Keratinocyte (primary cell): Measurements from ENCODE around the gene MIS12. TPM values are rescaled to one million over a fixed set of nuclear protein-coding genes. Genes with fewer than 3 reads are reported as not detected.

Source experiments
- DNase-seq: peaks from one replicate; pipeline ENCODE4 v3.0.0-alpha.2; 2011; ENCODE audit warnings: low read depth, missing footprints, low spot score
- FAIRE-seq: peaks from 2 replicates; lab custom pipeline; 2011; peaks lifted over from hg19 to GRCh38; lab: Jason Lieb, UNC
- H2AFZ ChIP-seq: 2 replicates; pipeline ENCODE4 v1.6.0; 2012; ENCODE audit warnings: low read length, control low read depth, inconsistent platforms; ENCODE audit not compliant: control insufficient read depth
- H3K27ac ChIP-seq: 2 replicates; pipeline ENCODE4 v1.5.1; 2011; ENCODE audit warnings: low read length; ENCODE audit not compliant: control insufficient read depth, insufficient read depth
- H3K27me3 ChIP-seq: 3 replicates; pipeline ENCODE4 v1.6.0; 2011; ENCODE audit warnings: low read length; ENCODE audit not compliant: control insufficient read depth, insufficient read depth; ENCODE audit errors: extremely low read depth
- H3K36me3 ChIP-seq, 2 experiments: 2 replicates in 1 of 2; 3 replicates in 1 of 2; pipeline ENCODE4 v1.5.1; 2011; ENCODE audit warnings: low read length in 2 of 2, mild to moderate bottlenecking in 1 of 2; ENCODE audit not compliant: control insufficient read depth in 2 of 2, insufficient read depth in 2 of 2; ENCODE audit errors: extremely low read depth in 1 of 2
- H3K4me1 ChIP-seq: 3 replicates; pipeline ENCODE4 v1.5.1; 2011; ENCODE audit warnings: low read length; ENCODE audit not compliant: control insufficient read depth, insufficient read depth; ENCODE audit errors: extremely low read depth
- H3K4me2 ChIP-seq: 3 replicates; pipeline ENCODE4 v1.6.0; 2011; ENCODE audit warnings: low read depth, low read length; ENCODE audit not compliant: control insufficient read depth, insufficient read depth; ENCODE audit errors: extremely low read depth
- H3K4me3 ChIP-seq, 3 experiments: fragments of 200-600 bp in 1 of 3; sonication (generic) in 1 of 3; 2 replicates in 2 of 3; 3 replicates in 1 of 3; pipeline ENCODE4 v1.5.1; 2011 to 2016; ENCODE audit warnings: low read length in 3 of 3, mild to moderate bottlenecking in 3 of 3, control low read depth in 2 of 3, inconsistent platforms in 1 of 3, low read depth in 1 of 3, mixed read lengths in 1 of 3, mixed run types in 1 of 3, moderate library complexity in 1 of 3; ENCODE audit not compliant: control insufficient read depth in 2 of 3, insufficient read depth in 2 of 3; ENCODE audit errors: extremely low read depth in 1 of 3
- H3K79me2 ChIP-seq: 2 replicates; pipeline ENCODE4 v1.6.0; 2012; ENCODE audit warnings: low read length; ENCODE audit not compliant: control insufficient read depth, insufficient read depth
- H3K9ac ChIP-seq: 3 replicates; pipeline ENCODE4 v1.6.0; 2011; ENCODE audit warnings: low read length; ENCODE audit not compliant: control insufficient read depth, insufficient read depth; ENCODE audit errors: extremely low read depth
- H3K9me1 ChIP-seq: 3 replicates; pipeline ENCODE4 v1.6.0; 2011; ENCODE audit warnings: low read length; ENCODE audit not compliant: control insufficient read depth, insufficient read depth; ENCODE audit errors: extremely low read depth
- H3K9me3 ChIP-seq: 2 replicates; pipeline ENCODE4 v1.5.1; 2012; ENCODE audit warnings: low read depth, low read length; ENCODE audit not compliant: control insufficient read depth
- H4K20me1 ChIP-seq: 3 replicates; pipeline ENCODE4 v1.6.0; 2011; ENCODE audit warnings: low read length; ENCODE audit not compliant: control insufficient read depth, insufficient read depth; ENCODE audit errors: extremely low read depth
- EZH2 ChIP-seq: IDR thresholded peaks from one replicate; pipeline ENCODE4 v1.6.1; 2012; ENCODE audit warnings: inconsistent platforms, mild to moderate bottlenecking, low read length, moderate library complexity
- dilution Hi-C: fragments of 300-500 bp; cut with MboI; formaldehyde crosslinking; loops from one replicate; pipeline ENCODE4 v1.7.0; 2020; ENCODE audit warnings: low sequenced_read_pairs; ENCODE audit not compliant: extremely low pct_ligation_motif_present
- polyA plus RNA-seq, 5 experiments: library from polyadenylated mRNA; depleted of rRNA in 3 of 5; stranded (reverse) in 3 of 5; stranded (forward) in 1 of 5; unstranded in 1 of 5; fragments of >200 nt; gene quantifications; 1 replicate in 1 of 5; 2 replicates in 3 of 5; 3 replicates in 1 of 5; pipeline versions ENCODE4 v1.2.1 to v1.2.3, GENCODE V29; 2011 to 2012; ENCODE audit warnings: missing spikeins in 2 of 5, low read depth in 1 of 5, low replicate concordance in 1 of 5
- TF ChIP-seq, protein P1 (sequence below), 3 experiments: IDR thresholded peaks in 1 of 3; conservative IDR thresholded peaks in 1 of 3; optimal IDR thresholded peaks in 1 of 3; 2 replicates in 2 of 3; 3 replicates in 1 of 3; pipeline versions ENCODE3 to v1.5.1; 2011; ENCODE audit warnings: low read length in 3 of 3, mild to moderate bottlenecking in 3 of 3, moderate library complexity in 2 of 3, control low read depth in 1 of 3, inconsistent platforms in 1 of 3; ENCODE audit not compliant: insufficient read depth in 2 of 3; ENCODE audit errors: extremely low read depth in 1 of 3

MIS12 gene
- polyA plus RNA-seq, 1 donor (not counting 4 experiments of a cell fraction or from before 2014, with no cell fraction given): 20.6 TPM

- no peaks in the 10 kb centered on the region for H3K27me3 ChIP-seq
- DNase-seq (no peak), FAIRE-seq (no peak)
- dilution Hi-C loops: no loop called here
- no peak overlapping the region for H3K4me3 ChIP-seq
- no peak overlapping the region for H2AFZ ChIP-seq
- TF ChIP-seq, protein P1, sequence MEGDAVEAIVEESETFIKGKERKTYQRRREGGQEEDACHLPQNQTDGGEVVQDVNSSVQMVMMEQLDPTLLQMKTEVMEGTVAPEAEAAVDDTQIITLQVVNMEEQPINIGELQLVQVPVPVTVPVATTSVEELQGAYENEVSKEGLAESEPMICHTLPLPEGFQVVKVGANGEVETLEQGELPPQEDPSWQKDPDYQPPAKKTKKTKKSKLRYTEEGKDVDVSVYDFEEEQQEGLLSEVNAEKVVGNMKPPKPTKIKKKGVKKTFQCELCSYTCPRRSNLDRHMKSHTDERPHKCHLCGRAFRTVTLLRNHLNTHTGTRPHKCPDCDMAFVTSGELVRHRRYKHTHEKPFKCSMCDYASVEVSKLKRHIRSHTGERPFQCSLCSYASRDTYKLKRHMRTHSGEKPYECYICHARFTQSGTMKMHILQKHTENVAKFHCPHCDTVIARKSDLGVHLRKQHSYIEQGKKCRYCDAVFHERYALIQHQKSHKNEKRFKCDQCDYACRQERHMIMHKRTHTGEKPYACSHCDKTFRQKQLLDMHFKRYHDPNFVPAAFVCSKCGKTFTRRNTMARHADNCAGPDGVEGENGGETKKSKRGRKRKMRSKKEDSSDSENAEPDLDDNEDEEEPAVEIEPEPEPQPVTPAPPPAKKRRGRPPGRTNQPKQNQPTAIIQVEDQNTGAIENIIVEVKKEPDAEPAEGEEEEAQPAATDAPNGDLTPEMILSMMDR (optimal IDR thresholded peaks at IDR 0.05 in 1 of 3, IDR thresholded peaks at IDR 0.05 in 1 of 3, conservative IDR thresholded peaks at IDR 0.05 in 1 of 3; ENCODE audit: extremely low read depth in 1 of 3, insufficient read depth in 2 of 3, low read length in 3 of 3): no peak
- TF ChIP-seq EZH2: no peak
- H4K20me1 ChIP-seq: no peaks in the 10 kb centered on the region
- no peak overlapping the region for H3K27ac ChIP-seq
- no peak overlapping the region for H3K9ac ChIP-seq
- H3K9me1 ChIP-seq: no peaks in the 10 kb centered on the region
- H3K79me2 ChIP-seq: no peaks in the 10 kb centered on the region
- no peaks in the 10 kb centered on the region for H3K9me3 ChIP-seq
- no peak overlapping the region for H3K4me2 ChIP-seq
- peaks cover 41 to 52% of the 10 kb centered on the region in 2 experiments for H3K36me3 ChIP-seq
- H3K4me1 ChIP-seq: no peaks in the 10 kb centered on the region
Observed at GRCh38 chr17:5532581-5532980, 46.2 kb downstream of the MIS12 start.

DNA sequence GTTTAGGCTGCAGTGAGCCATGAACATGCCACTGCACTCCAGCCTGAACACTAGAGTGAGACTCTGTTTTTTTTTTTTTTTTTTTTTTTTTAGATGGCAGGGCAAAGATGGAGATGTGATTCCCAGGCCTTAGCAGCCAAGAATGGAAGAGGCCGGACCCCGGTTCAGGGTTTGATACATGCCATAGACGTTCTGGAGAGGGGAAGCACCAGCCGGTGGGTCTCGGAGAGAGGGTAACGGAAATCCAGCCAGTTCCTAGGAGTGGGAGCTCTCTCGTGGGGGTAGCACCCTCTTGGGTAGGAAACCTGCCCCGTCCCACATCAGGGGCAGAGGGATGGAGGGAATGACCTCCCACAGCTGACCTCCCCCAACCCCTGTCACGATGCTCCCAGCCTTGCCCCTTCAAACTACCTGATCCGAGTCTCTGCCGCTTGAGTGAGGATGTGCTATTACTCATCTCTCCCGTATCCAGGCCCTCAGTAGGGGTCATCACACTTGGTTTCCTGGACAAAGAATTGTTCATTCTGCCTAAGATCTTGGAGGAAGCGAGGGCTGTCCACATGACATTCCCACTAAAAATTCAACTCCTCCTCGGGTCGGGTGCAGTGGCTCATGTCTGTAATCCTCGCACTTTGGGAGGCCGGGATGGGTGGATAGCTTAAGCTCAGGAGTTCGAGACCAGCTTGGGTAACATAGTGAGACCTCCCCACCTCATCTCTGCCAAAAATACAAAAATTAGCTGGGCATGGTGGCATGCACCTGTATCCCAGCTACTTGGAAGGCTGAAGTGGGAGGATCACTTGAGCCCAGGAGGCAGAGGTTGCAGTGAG is 47.3 kb downstream of the MIS12 start:
- H3K36me3 ChIP-seq: peaks cover 39 to 47% of the 10 kb centered on the region in 2 experiments

More for the DNA sequence above, 47.3 kb downstream of the MIS12 start:
- Histone ChIP-seq H3K27ac (no peak overlapping the region), H2AFZ (no peak overlapping the region), H3K9ac (no peak overlapping the region), H3K79me2 (no peaks in the 10 kb centered on the region), H3K4me3 (no peak overlapping the region), H3K27me3 (no peaks in the 10 kb centered on the region), H3K4me2 (no peak overlapping the region), H3K9me1 (no peaks in the 10 kb centered on the region), H4K20me1 (no peaks in the 10 kb centered on the region), H3K4me1 (no peaks in the 10 kb centered on the region), H3K9me3 (no peaks in the 10 kb centered on the region)
- TF ChIP-seq, protein P1 (optimal IDR thresholded peaks at IDR 0.05 in 1 of 3, IDR thresholded peaks at IDR 0.05 in 1 of 3, conservative IDR thresholded peaks at IDR 0.05 in 1 of 3; ENCODE audit: extremely low read depth in 1 of 3, insufficient read depth in 2 of 3, low read length in 3 of 3): no peak
- no peak for TF ChIP-seq EZH2
- FAIRE-seq: no peak
- no peak for DNase-seq
- dilution Hi-C loops: no loop called here
